DMS114 treated with DMSO at 0.1 percent for 48 hours (cell line): ENCODE results near the gene EFCAB6.

Experiments
- DNase-seq: peaks from one replicate; lab custom pipeline; 2025; ENCODE audit not compliant: unreplicated experiment; lab: John Stamatoyannopoulos, UW

EFCAB6 gene

DNA sequence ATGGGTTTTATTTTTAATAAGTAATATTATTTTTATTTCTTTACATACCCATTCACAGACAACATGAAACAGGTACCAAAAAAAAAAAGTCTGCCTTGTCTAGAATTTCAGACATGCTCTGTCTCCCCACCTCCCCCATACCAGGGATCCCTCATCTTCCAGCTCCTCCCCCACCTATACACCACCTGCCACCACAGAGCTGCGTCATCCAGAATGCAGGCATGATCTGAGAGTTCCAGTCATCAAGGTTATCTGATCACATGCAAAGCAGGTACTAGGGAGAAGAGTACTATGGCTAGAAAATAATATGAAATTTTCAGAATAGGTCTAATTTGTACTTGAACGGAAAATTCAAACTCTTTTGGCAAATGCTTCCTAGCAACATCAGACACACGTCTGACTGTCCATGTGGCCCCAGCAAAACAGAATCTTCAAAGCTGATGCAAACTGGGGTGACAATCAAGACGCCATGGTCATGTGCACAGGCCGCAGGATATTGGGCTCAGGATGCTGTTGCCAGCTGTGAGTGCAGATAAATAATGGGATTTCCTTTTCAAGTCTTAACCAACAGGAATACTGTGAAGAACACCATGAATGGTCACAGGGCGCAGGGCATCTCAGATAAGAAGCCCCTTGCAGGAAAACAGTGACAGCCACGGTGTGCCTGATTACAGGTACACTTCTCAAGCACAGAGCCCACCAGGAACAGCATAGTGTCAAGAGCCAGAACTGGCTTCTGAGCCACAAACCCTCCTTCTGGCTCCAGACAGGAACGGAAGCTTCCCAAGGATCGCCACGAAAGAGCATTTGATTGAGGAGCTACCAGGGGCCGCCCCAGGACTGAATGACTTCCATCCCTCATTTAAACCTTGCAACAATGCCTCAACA, 169.5 kb downstream of the EFCAB6 start:
- DNase-seq: no peak

DNA sequence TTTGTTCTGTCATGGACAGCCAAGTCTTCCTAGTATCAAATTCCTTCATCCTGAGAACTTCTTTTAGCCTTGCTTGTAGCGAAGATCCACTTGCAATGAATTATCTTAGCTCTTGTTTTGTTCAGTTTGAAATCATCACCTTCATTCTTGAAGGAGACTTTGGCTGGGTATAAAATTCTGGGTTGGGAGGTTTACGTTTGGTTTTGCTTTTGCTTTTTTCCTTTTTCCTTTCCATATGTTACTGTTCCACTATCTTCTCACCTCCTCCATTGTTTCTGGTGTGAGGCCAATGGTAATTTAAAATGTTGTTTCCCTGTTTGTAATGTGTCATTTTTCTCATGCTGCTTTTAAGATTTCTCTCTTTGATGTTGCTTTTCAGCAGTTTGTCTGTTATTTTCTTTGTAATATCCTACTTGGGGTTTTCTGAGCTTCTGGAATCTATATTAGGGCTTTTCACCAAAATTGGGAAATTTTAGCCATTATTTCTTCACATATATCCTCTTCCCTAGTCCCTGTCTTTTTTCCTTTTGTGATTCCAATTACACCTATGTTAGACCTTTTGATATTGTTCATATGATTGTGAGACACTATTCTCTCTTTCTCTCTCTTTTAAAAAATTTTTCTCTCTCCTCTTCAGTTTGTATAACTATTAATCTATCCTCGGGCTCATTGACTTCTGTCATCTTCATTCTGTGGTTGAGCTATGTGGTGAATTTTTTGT, 172.7 kb downstream of the EFCAB6 start:
- DNase-seq: no peak

GRCh38 chr22:43637275-43638260, 174.5 kb downstream of the EFCAB6 start:
- DNase-seq: no peak

- DNase-seq: no peak
Observed at GRCh38 chr22:43636086-43636485, 176.0 kb downstream of the EFCAB6 start.

DNA sequence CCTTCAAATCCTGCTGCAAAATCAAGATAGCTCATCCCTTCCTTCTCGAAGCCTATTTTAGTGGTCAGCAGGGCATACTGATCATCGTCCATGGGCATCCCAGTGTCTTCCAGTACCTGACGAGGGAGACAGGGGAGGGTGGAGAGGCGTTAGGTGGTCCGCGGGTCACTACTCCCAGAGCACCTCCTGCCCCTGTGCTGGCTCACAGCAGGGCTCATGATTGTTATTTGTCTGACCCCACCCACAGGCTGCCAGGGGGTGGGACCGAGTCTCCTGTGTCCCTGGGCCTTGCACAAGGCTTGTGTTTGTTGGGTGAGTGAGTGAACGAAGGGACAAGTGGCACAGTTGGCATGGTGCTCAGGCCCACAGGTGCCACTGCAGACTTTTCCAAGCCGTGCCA, 177.0 kb downstream of the EFCAB6 start:
- no peak for DNase-seq

- no peak for DNase-seq
Observed at GRCh38 chr22:43634316-43634715, 177.8 kb downstream of the EFCAB6 start.

DNA sequence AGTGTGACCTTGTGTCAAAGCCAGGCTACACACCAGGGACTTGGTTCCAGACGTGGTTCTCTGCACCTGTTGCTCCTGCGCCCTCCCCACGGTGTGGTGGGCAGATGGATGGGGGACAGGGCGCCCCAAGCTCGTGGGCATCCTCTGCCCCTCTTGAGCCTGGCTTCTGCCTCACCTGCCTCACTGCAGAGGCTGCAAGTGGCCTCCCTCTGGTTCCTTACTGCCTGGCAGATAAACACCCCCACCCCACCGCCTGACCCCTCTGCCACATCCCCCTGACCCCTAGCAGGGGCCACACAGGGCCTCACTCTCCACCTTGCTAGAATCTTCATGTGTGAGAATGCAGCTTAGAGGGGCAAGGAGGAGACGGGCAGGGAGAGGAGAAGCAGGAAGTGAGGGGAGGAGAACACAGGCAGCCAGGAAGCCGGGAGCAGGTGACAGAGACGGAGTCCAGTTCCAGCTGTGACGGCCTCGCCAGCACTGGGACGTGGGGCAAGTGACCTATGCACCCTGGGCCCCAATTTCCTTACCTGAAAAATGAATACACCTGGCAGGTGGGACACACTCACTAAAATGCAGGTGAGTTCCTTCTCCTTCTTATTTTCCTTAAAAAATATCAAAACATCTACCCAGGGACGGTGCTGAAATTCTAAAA, 178.3 kb downstream of the EFCAB6 start:
- no peak for DNase-seq

- no peak for DNase-seq
Observed at GRCh38 chr22:43631846-43632245, 180.3 kb downstream of the EFCAB6 start.

DNA sequence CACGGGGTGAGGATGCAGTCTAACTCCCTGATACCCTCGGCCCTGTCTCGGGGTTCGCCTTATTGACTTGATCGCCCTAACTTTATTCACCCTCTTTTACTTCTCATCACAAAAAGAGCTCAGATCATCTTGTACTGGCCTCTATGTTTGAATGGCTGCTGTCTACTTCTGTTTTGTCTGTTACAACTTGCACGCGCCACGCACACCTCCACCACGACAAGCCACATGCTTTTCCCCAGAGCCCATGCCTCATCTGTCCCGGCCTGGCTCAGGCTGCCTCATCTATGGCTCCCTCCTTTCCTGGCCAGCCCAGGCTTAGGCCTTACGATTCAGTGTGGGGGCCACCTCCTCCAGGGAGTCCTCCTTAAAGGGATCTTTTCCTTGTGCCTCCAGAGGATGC, 180.9 kb downstream of the EFCAB6 start:
- no peak for DNase-seq

GRCh38 chr22:43630451-43630850, 181.7 kb downstream of the EFCAB6 start:
- no peak for DNase-seq

GRCh38 chr22:43628250-43628649, 183.9 kb downstream of the EFCAB6 start:
- no peak for DNase-seq

- DNase-seq: no peak
Observed at GRCh38 chr22:43627485-43628213, 184.5 kb downstream of the EFCAB6 start.

DNA sequence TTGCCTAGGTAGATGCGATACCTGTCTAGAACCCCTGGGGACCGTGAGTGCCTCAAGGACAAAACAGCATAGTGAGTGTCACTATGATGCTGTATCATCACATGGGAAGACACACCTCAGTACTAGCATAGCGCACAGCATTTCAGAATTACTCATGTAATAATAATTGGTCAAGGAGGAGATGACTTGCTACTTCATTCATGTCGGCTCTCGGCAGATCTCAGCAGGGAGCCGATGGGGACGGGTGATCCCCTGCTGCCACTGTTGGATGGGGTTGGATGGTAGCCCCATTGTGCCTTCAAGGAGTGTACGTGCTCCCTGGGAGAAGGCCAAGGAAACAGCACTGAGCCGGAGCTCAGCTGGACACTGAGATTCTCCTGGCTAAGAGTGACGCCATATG, 186.9 kb downstream of the EFCAB6 start:
- no peak for DNase-seq

DNA sequence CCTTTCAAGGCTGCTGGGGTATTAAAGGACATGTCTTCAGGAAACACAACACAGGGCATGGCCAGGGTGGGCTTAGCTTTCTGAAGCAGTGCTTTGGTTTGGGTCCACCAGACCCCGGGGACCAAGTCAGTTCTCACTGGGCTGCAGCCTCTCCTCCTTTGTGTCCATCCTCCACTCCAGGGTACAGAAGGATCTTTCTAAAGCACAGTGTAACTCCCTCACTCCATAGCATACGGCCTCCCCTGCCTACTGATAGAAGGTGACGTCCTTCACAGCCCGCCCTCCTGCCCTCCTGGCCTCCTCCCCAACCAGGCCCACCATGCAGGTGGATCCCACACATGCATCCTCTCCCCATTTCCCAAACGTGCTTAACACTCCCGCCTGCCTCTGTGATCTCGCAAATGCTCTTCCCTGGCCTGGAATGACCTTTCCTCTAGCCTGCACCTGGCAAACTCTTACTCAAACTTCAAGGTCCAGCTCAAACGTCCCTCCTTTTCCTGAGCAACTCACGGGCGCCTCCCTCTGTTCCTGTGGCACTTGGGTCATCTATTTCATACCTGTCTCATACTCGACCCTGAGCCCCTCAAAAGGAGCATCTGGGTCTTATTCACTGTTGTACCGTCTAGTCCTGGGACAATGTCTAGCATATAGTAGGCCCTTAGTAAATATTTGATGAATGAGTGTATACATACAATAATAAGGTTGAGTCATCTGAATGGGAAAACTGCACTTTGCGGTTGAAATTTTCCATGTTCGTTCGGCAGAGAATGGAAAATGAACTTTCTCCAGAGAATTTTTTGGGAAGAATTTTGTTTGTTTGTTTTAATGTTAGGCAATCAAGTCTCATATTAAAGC, 187.7 kb downstream of the EFCAB6 start:
- DNase-seq: no peak

- DNase-seq: no peak
Observed at GRCh38 chr22:43622886-43623285, 189.2 kb downstream of the EFCAB6 start.

GRCh38 chr22:43620197-43620596, 191.9 kb downstream of the EFCAB6 start:
- DNase-seq: no peak

DNA sequence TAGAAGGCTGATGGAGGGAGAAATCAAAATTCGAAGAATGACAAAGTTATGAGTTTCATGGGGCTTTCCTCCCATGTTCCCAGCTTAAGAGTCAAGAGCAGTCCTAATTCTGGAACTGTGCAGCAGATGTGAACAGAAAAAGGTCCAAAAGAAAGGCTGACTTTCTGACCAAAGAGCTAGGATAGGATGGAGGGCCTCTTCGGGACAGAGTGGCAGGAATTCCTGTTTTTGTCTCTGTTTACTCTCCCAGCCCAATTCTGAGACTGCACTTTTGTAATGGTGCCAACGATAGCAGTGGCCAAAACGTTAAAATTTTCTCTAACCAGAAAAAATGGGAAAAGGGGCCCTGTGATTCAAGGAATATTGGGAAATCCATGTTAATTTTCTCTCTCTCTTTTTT, 193.6 kb downstream of the EFCAB6 start:
- DNase-seq: no peak

DNA sequence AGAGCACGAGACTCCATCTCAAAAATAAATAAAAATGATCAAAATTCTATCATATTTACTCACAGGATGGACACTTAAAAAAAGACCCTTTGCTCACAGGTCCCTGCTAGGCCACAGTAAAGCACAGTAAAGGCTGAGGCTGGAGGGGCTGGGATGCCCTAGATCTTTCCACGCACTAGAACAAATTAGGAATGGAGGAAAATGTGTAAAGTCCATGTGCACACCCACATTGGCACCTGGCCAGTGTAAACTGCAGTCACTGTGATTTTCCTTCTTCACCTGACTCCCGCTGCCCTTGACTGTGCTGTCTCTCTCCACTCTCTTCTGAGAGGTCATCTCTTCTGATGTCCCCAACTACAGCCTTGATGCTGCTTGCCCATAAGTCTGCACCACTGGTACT, 195.5 kb downstream of the EFCAB6 start:
- no peak for DNase-seq

DNA sequence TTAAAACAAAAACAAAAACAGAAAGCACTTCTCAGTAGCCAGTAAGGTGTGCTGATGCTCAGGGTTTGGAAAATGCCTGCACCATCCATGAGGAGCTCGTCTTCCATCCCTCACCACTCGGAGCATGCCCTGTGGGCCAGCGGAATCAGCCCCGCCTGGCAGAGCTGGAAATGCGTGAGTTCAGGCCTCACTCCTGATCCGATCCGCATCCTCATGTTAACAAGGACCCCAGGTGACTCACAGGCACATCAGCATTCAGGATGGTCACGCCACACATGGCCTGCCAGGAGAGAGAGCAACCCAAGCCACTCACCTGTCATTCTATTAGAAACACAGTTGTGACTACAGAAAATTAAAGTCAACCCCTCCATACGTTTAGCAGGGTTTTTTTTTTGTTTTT, 211.8 kb downstream of the EFCAB6 start:
- no peak for DNase-seq
